Measurements from ENCODE around the gene BORCS5. TPM values are rescaled to one million over a fixed set of nuclear protein-coding genes. Genes with fewer than 3 reads are reported as not detected.

The BORCS5 gene
- total RNA-seq, 1 experiment from 2014 or later: 13.9 TPM

DNA sequence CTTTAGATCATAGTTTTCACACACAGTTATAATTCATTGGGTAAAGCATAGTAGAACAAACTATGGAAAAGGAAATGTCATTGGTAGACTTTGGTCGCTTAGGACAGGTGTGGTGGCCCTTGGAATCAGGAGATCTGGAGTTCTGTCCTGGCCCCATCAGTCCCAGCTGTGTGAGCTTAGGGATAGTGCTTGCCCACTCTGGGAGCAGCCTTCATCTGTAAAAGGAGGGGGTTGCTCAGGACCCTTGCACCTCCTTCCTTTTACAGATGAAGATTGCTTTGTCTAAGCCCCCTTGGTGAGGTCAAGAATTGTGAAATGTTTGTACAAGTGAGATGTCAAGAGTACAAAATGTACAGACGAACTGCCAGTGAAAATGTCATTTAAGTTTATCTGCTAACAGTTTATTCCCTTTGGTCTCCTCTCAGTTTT, 93.2 kb downstream of the BORCS5 start:
- no peak overlapping the region for H2BK5ac ChIP-seq (ENCODE audit: insufficient read length, low read length)
- no peak overlapping the region for H4K8ac ChIP-seq (replicated peaks; ENCODE audit: insufficient read length, low read depth, low read length)
- no peak overlapping the region for H2BK120ac ChIP-seq (ENCODE audit: low read depth, low read length, poor library complexity, severe bottlenecking)
- no peak overlapping the region for H2BK15ac ChIP-seq (ENCODE audit: low read depth, low read length)
- no peaks in the 10 kb centered on the region for H3K27me3 ChIP-seq (ENCODE audit: insufficient read depth, low read length)
- H3K27ac ChIP-seq (ENCODE audit: insufficient read length, low read depth, low read length): no peak overlapping the region
- H3T11ph ChIP-seq (ENCODE audit: low read length): no peak overlapping the region
- no peak overlapping the region for H4K91ac ChIP-seq (ENCODE audit: insufficient read length, low read depth, low read length)
- H3K27me3 Mint-ChIP-seq (ENCODE audit: low read depth): no peaks in the 10 kb centered on the region
- H3K4me3 Mint-ChIP-seq: no peak overlapping the region; a peak in 1 of 5 replicates
- no peak overlapping the region for H2AFZ ChIP-seq (ENCODE audit: low read length)
- no peaks in the 10 kb centered on the region for H3K36me3 Mint-ChIP-seq (ENCODE audit: insufficient read depth in 1 of 3, low read depth in 3 of 3)
- no peaks in the 10 kb centered on the region for H3K79me1 ChIP-seq (ENCODE audit: insufficient read depth, low read depth, low read length, poor library complexity, severe bottlenecking)
- H2BK20ac ChIP-seq (ENCODE audit: low read depth, low read length, poor library complexity, severe bottlenecking): no peak overlapping the region
- H3K27ac Mint-ChIP-seq: peak overlapping the region in 1 of 3 experiments; percentile 57; a peak in 1 of 7 replicates
- H3K79me2 ChIP-seq (ENCODE audit: insufficient read depth, low read length): no peaks in the 10 kb centered on the region
- no peaks in the 10 kb centered on the region for H3K23me2 ChIP-seq (ENCODE audit: insufficient read length, low read depth, low read length, poor library complexity, severe bottlenecking)
- no peak for DNase-seq
- H2BK12ac ChIP-seq (ENCODE audit: insufficient read length, low read depth, low read length): no peak overlapping the region
- no peak overlapping the region for H3K4me2 ChIP-seq (ENCODE audit: insufficient read depth, insufficient read length, low read length)
- H3K4me1 Mint-ChIP-seq: peaks cover 29 to 32% of the 10 kb centered on the region in 2 experiments
- H3K4me1 ChIP-seq (ENCODE audit: insufficient read depth, low read length): no peaks in the 10 kb centered on the region
- no peaks in the 10 kb centered on the region for H3K9me3 Mint-ChIP-seq
- no peak overlapping the region for H4K5ac ChIP-seq (ENCODE audit: insufficient read length, low read depth, low read length)
- no peak overlapping the region for H3K9ac ChIP-seq (ENCODE audit: extremely low read depth, insufficient read length, low read length)
- WGBS (ENCODE audit: extremely low coverage, insufficient read length, low lambda C conversion rate): no CpG with 5 or more reads among the region's 2 CpGs
- H3K14ac ChIP-seq (ENCODE audit: insufficient read depth, low read length): no peak overlapping the region
- no peaks in the 10 kb centered on the region for H4K20me1 ChIP-seq (ENCODE audit: control insufficient read depth, insufficient read depth, insufficient read length)
- H3K56ac ChIP-seq (ENCODE audit: insufficient read length, low read depth, low read length): no peak overlapping the region
- H3K4ac ChIP-seq (ENCODE audit: low read depth, low read length): no peak overlapping the region
- H3K23ac ChIP-seq (ENCODE audit: insufficient read length, low read depth, low read length): no peak overlapping the region
- no peak overlapping the region for H3K18ac ChIP-seq (ENCODE audit: insufficient read length, low read depth, low read length)
- no peaks in the 10 kb centered on the region for H3K9me3 ChIP-seq (ENCODE audit: control insufficient read depth, low read depth, low read length)
- TF ChIP-seq, protein P1, sequence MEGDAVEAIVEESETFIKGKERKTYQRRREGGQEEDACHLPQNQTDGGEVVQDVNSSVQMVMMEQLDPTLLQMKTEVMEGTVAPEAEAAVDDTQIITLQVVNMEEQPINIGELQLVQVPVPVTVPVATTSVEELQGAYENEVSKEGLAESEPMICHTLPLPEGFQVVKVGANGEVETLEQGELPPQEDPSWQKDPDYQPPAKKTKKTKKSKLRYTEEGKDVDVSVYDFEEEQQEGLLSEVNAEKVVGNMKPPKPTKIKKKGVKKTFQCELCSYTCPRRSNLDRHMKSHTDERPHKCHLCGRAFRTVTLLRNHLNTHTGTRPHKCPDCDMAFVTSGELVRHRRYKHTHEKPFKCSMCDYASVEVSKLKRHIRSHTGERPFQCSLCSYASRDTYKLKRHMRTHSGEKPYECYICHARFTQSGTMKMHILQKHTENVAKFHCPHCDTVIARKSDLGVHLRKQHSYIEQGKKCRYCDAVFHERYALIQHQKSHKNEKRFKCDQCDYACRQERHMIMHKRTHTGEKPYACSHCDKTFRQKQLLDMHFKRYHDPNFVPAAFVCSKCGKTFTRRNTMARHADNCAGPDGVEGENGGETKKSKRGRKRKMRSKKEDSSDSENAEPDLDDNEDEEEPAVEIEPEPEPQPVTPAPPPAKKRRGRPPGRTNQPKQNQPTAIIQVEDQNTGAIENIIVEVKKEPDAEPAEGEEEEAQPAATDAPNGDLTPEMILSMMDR (conservative IDR thresholded peaks at IDR 0.05): no peak
- no peak overlapping the region for H2AK5ac ChIP-seq (ENCODE audit: insufficient read length, low read length)

All from H9 (cell line).